T-cell (primary cell): ENCODE results near the gene SLC1A5. TPM values are rescaled to one million over a fixed set of nuclear protein-coding genes. Genes with fewer than 3 reads are reported as not detected.

ENCODE experiments used
- ATAC-seq, 4 experiments: fragments of 200-7000 bp in 3 of 4; fragments of 150-1000 bp in 1 of 4; cut with Tn5 transposase; replicated peaks in 1 of 4; 1 replicate in 3 of 4; 2 replicates in 1 of 4; pipeline ENCODE4 v1.10.0; 2021; ENCODE audit warnings: moderate library complexity in 3 of 4, mild to moderate bottlenecking in 2 of 4, moderate number of reproducible peaks in 1 of 4
- CTCF ChIA-PET, 2 donors: fragments of 300-600 bp; sonication (Branson Sonifier 250); formaldehyde crosslinking; loops; one replicate each; lab custom pipeline; 2022; ENCODE audit warnings: antibody characterized with exemption in 2 of 2; lab: Charles Lee
- POLR2A ChIA-PET, 2 donors: fragments of 300-600 bp; sonication (Branson Sonifier 250); formaldehyde crosslinking; loops; one replicate each; lab custom pipeline; 2022; ENCODE audit warnings: antibody characterized with exemption in 2 of 2; lab: Charles Lee
- DNase-seq, 35 experiments: peaks; one replicate each; pipeline versions ENCODE4 v3.0.0 to v3.0.0-alpha.2; 2013 to 2023
- H3K27ac ChIP-seq: one replicate; pipeline ENCODE4 v1.5.1; 2013; ENCODE audit warnings: low read length
- H3K27me3 ChIP-seq, 2 experiments: replicated peaks in 1 of 2; 1 replicate in 1 of 2; 2 replicates in 1 of 2; pipeline versions ENCODE4 v1.6.1 to v1.7.0; 2013; ENCODE audit warnings: low read length in 1 of 2, mixed read lengths in 1 of 2; ENCODE audit not compliant: control insufficient read depth in 2 of 2, insufficient read depth in 2 of 2; ENCODE audit errors: extremely low read depth in 1 of 2
- H3K36me3 ChIP-seq, 2 donors: 1 replicate in 1 of 2; 2 replicates in 1 of 2; pipeline versions ENCODE4 v1.6.1 to v1.7.0; 2013; ENCODE audit warnings: low read length in 1 of 2; ENCODE audit not compliant: control insufficient read depth in 2 of 2, insufficient read depth in 1 of 2; ENCODE audit errors: extremely low read depth in 1 of 2
- H3K4me1 ChIP-seq, 2 experiments: 1 replicate in 1 of 2; 2 replicates in 1 of 2; pipeline versions ENCODE4 v1.6.1 to v1.7.0; 2013; ENCODE audit warnings: low read length in 2 of 2, mixed read lengths in 1 of 2; ENCODE audit not compliant: insufficient read depth in 2 of 2, control insufficient read depth in 1 of 2; ENCODE audit errors: extremely low read depth in 1 of 2
- H3K4me3 ChIP-seq, 2 donors: 1 replicate in 1 of 2; 2 replicates in 1 of 2; pipeline versions ENCODE4 v1.5.1 to v1.7.0; 2013; ENCODE audit warnings: mild to moderate bottlenecking in 2 of 2, low read length in 1 of 2, moderate library complexity in 1 of 2; ENCODE audit not compliant: control insufficient read depth in 1 of 2; ENCODE audit errors: extremely low read depth in 1 of 2
- H3K9me3 ChIP-seq: 2 replicates; pipeline ENCODE4 v1.7.0; 2013
- H3K27ac Mint-ChIP-seq, 2 donors: one replicate each; pipeline ENCODE4 v1.8.0; 2020 to 2021; ENCODE audit warnings: mild to moderate bottlenecking in 2 of 2, mixed read lengths in 2 of 2
- H3K27me3 Mint-ChIP-seq, 2 donors: one replicate each; pipeline ENCODE4 v1.8.0; 2021 to 2022; ENCODE audit warnings: mixed read lengths in 2 of 2
- H3K36me3 Mint-ChIP-seq: one replicate; pipeline ENCODE4 v1.8.0; 2021; ENCODE audit warnings: mixed read lengths
- H3K4me1 Mint-ChIP-seq, 3 donors: one replicate each; pipeline ENCODE4 v1.8.0; 2020 to 2022; ENCODE audit warnings: mixed read lengths in 3 of 3, mild to moderate bottlenecking in 1 of 3
- H3K4me3 Mint-ChIP-seq, 3 donors: one replicate each; pipeline ENCODE4 v1.8.0; 2020 to 2022; ENCODE audit warnings: mild to moderate bottlenecking in 3 of 3, mixed read lengths in 3 of 3, moderate library complexity in 3 of 3
- H3K9me3 Mint-ChIP-seq, 3 donors: one replicate each; pipeline ENCODE4 v1.8.0; 2020 to 2022; ENCODE audit warnings: mixed read lengths in 3 of 3
- WGBS: methylation state at CpG from one replicate; pipeline ENCODE4 v1.1.5; 2013; ENCODE audit warnings: missing lambda C conversion rate; ENCODE audit not compliant: insufficient coverage; 5-methylcytosine and 5-hydroxymethylcytosine counted together
- total RNA-seq, 35 experiments: library from RNA in 6 of 35; stranded (reverse) in 6 of 35; fragments of 120-200 nt in 1 of 35; gene quantifications; one replicate each; pipeline versions ENCODE4 v1.2.1 to v1.2.4 and lab custom pipeline; 2013 to 2026

The SLC1A5 gene
- total RNA-seq, 5 donors from 2014 or later (not counting 1 experiment from before 2014, with no cell fraction given) = 7.6 to 50.5 (median 47.7) TPM

DNA sequence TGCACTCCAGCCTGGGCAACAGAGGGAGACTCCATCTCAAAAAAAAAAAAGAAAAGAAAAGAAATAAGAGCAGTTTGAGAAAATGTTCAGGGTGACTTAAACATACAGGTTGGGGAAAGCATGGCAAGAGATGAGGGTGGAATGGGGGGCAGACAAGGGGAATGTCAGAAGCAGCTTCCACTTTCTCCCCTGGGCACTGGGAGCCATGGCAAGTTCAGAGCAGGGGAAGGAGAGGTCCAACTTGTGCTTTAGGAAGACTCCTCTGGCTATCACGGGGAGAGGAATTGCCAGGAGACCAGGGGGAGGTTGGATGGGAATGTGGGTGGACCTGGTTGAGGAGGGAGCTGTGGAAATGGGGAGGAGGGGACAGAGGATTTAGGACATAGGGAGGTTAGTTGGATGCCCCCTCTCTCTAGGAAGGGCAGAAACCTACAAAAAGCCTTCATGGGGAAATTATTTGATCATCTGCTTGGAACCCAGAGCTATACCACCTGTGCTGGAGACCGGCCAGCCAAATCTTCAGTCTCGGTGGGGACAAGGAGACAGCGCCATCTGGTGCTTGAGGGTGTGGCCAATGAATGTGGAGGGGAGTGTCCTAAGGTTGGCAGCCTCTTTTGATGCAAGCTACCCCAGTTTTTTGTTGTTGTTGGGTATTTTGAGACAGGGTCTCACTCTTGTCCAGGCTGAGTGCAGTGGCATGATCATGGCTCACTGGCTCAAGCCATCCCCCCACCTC lies 34.8 kb downstream of the SLC1A5 start:
- H3K4me1 ChIP-seq = peaks cover 0 to 21% of the 10 kb centered on the region in 2 experiments
- ChIA-PET POLR2A (interaction anchor here in 1 of 2 donors (0.6 kb wide), 1 partner anchor 158 kb away, joined by 5 read pairs; no protein-coding TSS in a partner anchor), CTCF (interaction anchor here (0.5 to 1.3 kb wide), 12 partner anchors 11 to 749 kb away, joined by 3 to 6 read pairs (median 3); no protein-coding TSS in a partner anchor)
- Mint-ChIP-seq H3K27ac (peak overlapping the region in 1 of 2 donors; percentile 19), H3K4me3 (no peak overlapping the region), H3K27me3 (no peaks in the 10 kb centered on the region), H3K9me3 (no peaks in the 10 kb centered on the region), H3K36me3 (peaks cover 15% of the 10 kb centered on the region), H3K4me1 (peaks cover 11 to 15% (median 12%) of the 10 kb centered on the region in 3 donors)
- no peak overlapping the region for H3K27ac ChIP-seq
- no peak overlapping the region for H3K4me3 ChIP-seq
- H3K36me3 ChIP-seq = peaks cover 4 to 8% of the 10 kb centered on the region in 2 donors
- H3K27me3 ChIP-seq = no peaks in the 10 kb centered on the region
- ATAC-seq (peak; percentile 76 to 85 (median 78)), DNase-seq (peak; percentile 42 to 80 (median 67))
- H3K9me3 ChIP-seq = no peaks in the 10 kb centered on the region
- 13% methylated on average over 3 of the region's 4 CpGs for WGBS

DNA sequence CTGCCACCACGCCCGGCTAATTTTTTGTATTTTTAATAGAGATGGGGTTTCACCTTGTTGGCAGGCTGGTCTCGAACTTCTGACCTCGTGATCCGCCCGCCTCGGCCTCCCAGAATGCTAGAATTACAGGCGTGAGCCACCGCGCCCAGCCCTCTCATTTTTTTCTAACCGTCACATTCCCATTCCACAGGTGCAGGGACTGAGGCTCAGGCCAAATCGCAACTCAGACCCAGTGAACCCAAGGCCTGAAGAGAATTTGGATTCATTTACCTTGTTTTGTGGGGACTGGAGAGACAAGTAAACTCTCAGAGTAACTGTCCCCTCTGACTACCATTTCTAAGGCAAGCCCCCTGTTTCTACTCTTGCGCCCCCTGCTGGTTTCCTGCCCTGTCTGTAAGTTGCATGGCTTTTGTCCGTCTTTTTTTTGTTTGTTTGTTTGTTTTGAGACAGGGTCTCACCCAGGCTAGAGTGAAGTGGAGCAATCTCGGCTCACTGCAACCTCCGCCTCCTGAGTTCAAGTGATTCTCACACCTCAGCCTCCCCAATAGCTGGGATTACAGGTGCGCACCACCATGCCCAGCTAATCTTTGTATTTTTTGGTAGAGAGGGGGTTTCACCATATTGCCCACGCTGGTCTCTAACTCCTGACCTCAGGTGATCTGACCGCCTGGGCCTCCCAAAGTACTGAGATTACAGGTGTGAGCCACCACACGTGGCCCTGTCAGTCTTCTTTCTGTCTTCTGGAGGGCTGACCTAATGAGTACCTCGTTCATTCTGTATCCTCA lies 39.9 kb downstream of the SLC1A5 start:
- Histone ChIP-seq H3K27ac (no peak overlapping the region), H3K4me3 (no peak overlapping the region), H3K4me1 (peaks cover 13 to 40% of the 10 kb centered on the region in 2 experiments), H3K27me3 (no peaks in the 10 kb centered on the region), H3K9me3 (no peaks in the 10 kb centered on the region), H3K36me3 (peaks cover 3 to 4% of the 10 kb centered on the region in 2 donors)
- ATAC-seq (no peak), DNase-seq (peak in 34 of 35 experiments; percentile 35 to 81 (median 66))
- peaks cover 18% of the 10 kb centered on the region for H3K36me3 Mint-ChIP-seq
- no peaks in the 10 kb centered on the region for H3K9me3 Mint-ChIP-seq
- WGBS = 95% methylated on average over 10 of the region's 21 CpGs
- POLR2A ChIA-PET = interaction anchor here in 1 of 2 donors (0.6 kb wide), 1 partner anchor 325 kb away, joined by 9 read pairs; no protein-coding TSS in a partner anchor
- CTCF ChIA-PET = interaction anchor here in 1 of 2 donors (0.7 to 1.5 kb wide), 2 partner anchors 92 to 508 kb away, joined by 3 to 15 read pairs; no protein-coding TSS in a partner anchor
- no peaks in the 10 kb centered on the region for H3K27me3 Mint-ChIP-seq
- peaks cover 35 to 39% (median 37%) of the 10 kb centered on the region in 3 donors for H3K4me1 Mint-ChIP-seq
- H3K27ac Mint-ChIP-seq = peak overlapping the region; percentile 0 to 61
- peak overlapping the region; percentile 67 to 83 (median 77) for H3K4me3 Mint-ChIP-seq

GRCh38 chr19:46746281-46747057 lies 41.9 kb downstream of the SLC1A5 start, which contains the start of gene STRN4:
STRN4 (minus strand) TSS chr19:46746450; CDS start chr19:46746430, 20 bp downstream.
- Histone ChIP-seq H3K36me3 (peaks cover 3 to 6% of the 10 kb centered on the region in 2 donors), H3K27me3 (no peaks in the 10 kb centered on the region), H3K4me1 (peaks cover 13 to 52% of the 10 kb centered on the region in 2 experiments), H3K27ac (peak within 1 kb of the TSS; percentile 56), H3K4me3 (peak within 1 kb of the TSS; percentile 85 to 95), H3K9me3 (no peaks in the 10 kb centered on the region)
- CTCF ChIA-PET = interaction anchor here in 1 of 2 donors (0.6 kb wide), 1 partner anchor 487 kb away, joined by 3 read pairs; no protein-coding TSS in a partner anchor
- H3K27ac Mint-ChIP-seq = peak within 1 kb of the TSS; percentile 82 to 84
- POLR2A ChIA-PET = no interaction called here
- H3K4me3 Mint-ChIP-seq = peak within 1 kb of the TSS; percentile 87 to 90 (median 90)
- no peaks in the 10 kb centered on the region for H3K27me3 Mint-ChIP-seq
- under 1% methylated on average over 39 of the region's 74 CpGs for WGBS
- peaks cover 52 to 55% (median 52%) of the 10 kb centered on the region in 3 donors for H3K4me1 Mint-ChIP-seq
- no peaks in the 10 kb centered on the region for H3K9me3 Mint-ChIP-seq
- H3K36me3 Mint-ChIP-seq = peaks cover 13% of the 10 kb centered on the region
- ATAC-seq = peak; percentile 78 to 86 (median 84)
- peak in 34 of 35 experiments; percentile 25 to 80 (median 52) for DNase-seq

- CTCF ChIA-PET = interaction anchor here in 1 of 2 donors (0.6 kb wide), 1 partner anchor 486 kb away, joined by 3 read pairs; no protein-coding TSS in a partner anchor
These were observed 42.7 kb downstream of the SLC1A5 start, which contains the start of gene FKRP for GRCh38 chr19:46745521-46746280. FKRP (plus strand) TSS chr19:46746057; CDS start chr19:46755451, 9,394 bp downstream.

DNA sequence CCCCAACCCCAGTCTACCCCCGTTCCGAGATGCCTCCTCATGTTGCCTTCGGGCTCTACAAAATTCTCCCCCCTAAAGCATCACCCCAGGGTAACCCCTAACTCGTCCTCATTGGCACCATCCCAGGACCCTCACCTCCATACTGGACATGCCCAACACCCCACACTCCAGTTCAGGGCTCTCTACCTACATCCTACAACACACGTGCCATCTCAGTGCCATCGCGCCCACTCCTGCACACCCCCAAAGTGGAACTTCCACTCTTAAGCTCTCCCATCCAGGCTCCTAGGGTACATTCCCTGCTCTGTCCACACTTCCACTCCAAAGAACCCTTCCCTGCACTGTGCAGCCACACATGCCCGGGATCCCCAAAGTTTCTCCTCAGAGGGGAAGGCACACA lies 43.4 kb downstream of the SLC1A5 start:
- peaks cover 13 to 63% of the 10 kb centered on the region in 2 experiments for H3K4me1 ChIP-seq
- WGBS = 35% methylated on average over 8 of the region's 8 CpGs
- peaks cover 61 to 64% (median 63%) of the 10 kb centered on the region in 3 donors for H3K4me1 Mint-ChIP-seq

More at GRCh38 chr19:46745521-46746280, 42.7 kb downstream of the SLC1A5 start, which contains the start of gene FKRP:
- ATAC-seq (peak; percentile 68 to 78 (median 74)), DNase-seq (peak in 10 of 35 experiments; percentile 23 to 48 (median 30))
- H3K4me1 ChIP-seq = peaks cover 13 to 59% of the 10 kb centered on the region in 2 experiments
- POLR2A ChIA-PET = interaction anchor here (0.6 kb wide), 2 partner anchors 14 to 1121 kb away, joined by 3 to 5 read pairs; no protein-coding TSS in a partner anchor
- peak within 1 kb of the TSS; percentile 82 to 84 for H3K27ac Mint-ChIP-seq
- WGBS = 0% methylated on average over 67 of the region's 68 CpGs
- peaks cover 3 to 11% of the 10 kb centered on the region in 2 donors for H3K36me3 ChIP-seq
- H3K27me3 Mint-ChIP-seq = no peaks in the 10 kb centered on the region
- H3K4me3 Mint-ChIP-seq = peak within 1 kb of the TSS; percentile 87 to 90 (median 90)
- H3K27me3 ChIP-seq = no peaks in the 10 kb centered on the region
- H3K36me3 Mint-ChIP-seq = peaks cover 11% of the 10 kb centered on the region
- H3K27ac ChIP-seq = peak within 1 kb of the TSS; percentile 56
- peak within 1 kb of the TSS; percentile 85 to 95 for H3K4me3 ChIP-seq
- no peaks in the 10 kb centered on the region for H3K9me3 Mint-ChIP-seq
- H3K9me3 ChIP-seq = no peaks in the 10 kb centered on the region
- H3K4me1 Mint-ChIP-seq = peaks cover 57 to 59% (median 58%) of the 10 kb centered on the region in 3 donors

More for the DNA sequence above, 43.4 kb downstream of the SLC1A5 start:
- H3K4me3 ChIP-seq = peak overlapping the region; percentile 85 to 95
- Mint-ChIP-seq H3K27ac (peak overlapping the region; percentile 72 to 84), H3K36me3 (peaks cover 9% of the 10 kb centered on the region), H3K9me3 (no peaks in the 10 kb centered on the region), H3K27me3 (no peaks in the 10 kb centered on the region), H3K4me3 (peak overlapping the region; percentile 87 to 90 (median 90))
- ATAC-seq = no peak
- ChIA-PET CTCF (interaction anchor here in 1 of 2 donors (1.5 kb wide), 1 partner anchor 96 kb away, joined by 5 read pairs; no protein-coding TSS in a partner anchor), POLR2A (interaction anchor here (0.6 kb wide), 2 partner anchors 13 to 1122 kb away, joined by 3 to 5 read pairs; no protein-coding TSS in a partner anchor)
- no peak for DNase-seq
- H3K27ac ChIP-seq = no peak overlapping the region
- H3K9me3 ChIP-seq = no peaks in the 10 kb centered on the region
- no peaks in the 10 kb centered on the region for H3K27me3 ChIP-seq
- peaks cover 3 to 11% of the 10 kb centered on the region in 2 donors for H3K36me3 ChIP-seq
